ENCODE results near the gene FANCD2.

DNA sequence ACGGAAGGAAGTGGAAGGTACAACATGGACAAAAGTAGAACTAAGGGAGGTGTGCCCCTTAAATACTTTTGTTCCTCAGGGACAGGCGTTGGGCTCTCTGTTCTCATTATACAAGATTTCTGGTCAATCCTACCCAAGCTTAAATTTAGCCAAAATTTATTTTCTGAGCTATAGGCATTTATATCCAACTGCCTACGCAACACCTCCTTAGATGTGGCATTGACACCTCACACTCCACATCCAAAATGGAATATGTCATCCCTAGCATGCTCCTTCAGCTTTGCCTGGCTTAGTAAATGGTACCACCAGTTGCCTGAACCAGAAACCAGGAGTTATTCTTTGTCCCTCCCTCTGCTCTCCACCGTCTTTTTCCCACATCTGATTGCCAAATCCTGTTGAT lies 55.6 kb downstream of the FANCD2 start:
- TF ChIP-seq, protein P1, sequence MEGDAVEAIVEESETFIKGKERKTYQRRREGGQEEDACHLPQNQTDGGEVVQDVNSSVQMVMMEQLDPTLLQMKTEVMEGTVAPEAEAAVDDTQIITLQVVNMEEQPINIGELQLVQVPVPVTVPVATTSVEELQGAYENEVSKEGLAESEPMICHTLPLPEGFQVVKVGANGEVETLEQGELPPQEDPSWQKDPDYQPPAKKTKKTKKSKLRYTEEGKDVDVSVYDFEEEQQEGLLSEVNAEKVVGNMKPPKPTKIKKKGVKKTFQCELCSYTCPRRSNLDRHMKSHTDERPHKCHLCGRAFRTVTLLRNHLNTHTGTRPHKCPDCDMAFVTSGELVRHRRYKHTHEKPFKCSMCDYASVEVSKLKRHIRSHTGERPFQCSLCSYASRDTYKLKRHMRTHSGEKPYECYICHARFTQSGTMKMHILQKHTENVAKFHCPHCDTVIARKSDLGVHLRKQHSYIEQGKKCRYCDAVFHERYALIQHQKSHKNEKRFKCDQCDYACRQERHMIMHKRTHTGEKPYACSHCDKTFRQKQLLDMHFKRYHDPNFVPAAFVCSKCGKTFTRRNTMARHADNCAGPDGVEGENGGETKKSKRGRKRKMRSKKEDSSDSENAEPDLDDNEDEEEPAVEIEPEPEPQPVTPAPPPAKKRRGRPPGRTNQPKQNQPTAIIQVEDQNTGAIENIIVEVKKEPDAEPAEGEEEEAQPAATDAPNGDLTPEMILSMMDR (IDR thresholded peaks at IDR 0.05; ENCODE audit: insufficient read depth, low read length): no peak
- TF ChIP-seq POLR2AphosphoS5 (IDR thresholded peaks at IDR 0.05; ENCODE audit: low read depth): no peak
- TF ChIP-seq, protein P2, sequence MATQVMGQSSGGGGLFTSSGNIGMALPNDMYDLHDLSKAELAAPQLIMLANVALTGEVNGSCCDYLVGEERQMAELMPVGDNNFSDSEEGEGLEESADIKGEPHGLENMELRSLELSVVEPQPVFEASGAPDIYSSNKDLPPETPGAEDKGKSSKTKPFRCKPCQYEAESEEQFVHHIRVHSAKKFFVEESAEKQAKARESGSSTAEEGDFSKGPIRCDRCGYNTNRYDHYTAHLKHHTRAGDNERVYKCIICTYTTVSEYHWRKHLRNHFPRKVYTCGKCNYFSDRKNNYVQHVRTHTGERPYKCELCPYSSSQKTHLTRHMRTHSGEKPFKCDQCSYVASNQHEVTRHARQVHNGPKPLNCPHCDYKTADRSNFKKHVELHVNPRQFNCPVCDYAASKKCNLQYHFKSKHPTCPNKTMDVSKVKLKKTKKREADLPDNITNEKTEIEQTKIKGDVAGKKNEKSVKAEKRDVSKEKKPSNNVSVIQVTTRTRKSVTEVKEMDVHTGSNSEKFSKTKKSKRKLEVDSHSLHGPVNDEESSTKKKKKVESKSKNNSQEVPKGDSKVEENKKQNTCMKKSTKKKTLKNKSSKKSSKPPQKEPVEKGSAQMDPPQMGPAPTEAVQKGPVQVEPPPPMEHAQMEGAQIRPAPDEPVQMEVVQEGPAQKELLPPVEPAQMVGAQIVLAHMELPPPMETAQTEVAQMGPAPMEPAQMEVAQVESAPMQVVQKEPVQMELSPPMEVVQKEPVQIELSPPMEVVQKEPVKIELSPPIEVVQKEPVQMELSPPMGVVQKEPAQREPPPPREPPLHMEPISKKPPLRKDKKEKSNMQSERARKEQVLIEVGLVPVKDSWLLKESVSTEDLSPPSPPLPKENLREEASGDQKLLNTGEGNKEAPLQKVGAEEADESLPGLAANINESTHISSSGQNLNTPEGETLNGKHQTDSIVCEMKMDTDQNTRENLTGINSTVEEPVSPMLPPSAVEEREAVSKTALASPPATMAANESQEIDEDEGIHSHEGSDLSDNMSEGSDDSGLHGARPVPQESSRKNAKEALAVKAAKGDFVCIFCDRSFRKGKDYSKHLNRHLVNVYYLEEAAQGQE (IDR thresholded peaks at IDR 0.05; ENCODE audit: insufficient replicate concordance, low read depth): no peak
